IPS DF 4.7 (cell line): ENCODE data around the gene SIM2.
"Not testable (repeated sequence)": the region's sequence is repeated elsewhere in the genome, so short reads cannot be mapped to it uniquely, and the experiment has no call there.

Experiments used
- DNase-seq: peaks from one replicate; pipeline ENCODE4 v3.0.0-alpha.2; 2013; ENCODE audit warnings: low spot score; ENCODE audit errors: extremely low read depth

The SIM2 gene, protein sequence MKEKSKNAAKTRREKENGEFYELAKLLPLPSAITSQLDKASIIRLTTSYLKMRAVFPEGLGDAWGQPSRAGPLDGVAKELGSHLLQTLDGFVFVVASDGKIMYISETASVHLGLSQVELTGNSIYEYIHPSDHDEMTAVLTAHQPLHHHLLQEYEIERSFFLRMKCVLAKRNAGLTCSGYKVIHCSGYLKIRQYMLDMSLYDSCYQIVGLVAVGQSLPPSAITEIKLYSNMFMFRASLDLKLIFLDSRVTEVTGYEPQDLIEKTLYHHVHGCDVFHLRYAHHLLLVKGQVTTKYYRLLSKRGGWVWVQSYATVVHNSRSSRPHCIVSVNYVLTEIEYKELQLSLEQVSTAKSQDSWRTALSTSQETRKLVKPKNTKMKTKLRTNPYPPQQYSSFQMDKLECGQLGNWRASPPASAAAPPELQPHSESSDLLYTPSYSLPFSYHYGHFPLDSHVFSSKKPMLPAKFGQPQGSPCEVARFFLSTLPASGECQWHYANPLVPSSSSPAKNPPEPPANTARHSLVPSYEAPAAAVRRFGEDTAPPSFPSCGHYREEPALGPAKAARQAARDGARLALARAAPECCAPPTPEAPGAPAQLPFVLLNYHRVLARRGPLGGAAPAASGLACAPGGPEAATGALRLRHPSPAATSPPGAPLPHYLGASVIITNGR

GRCh38 chr21:36698981-36699545, at the start of gene SIM2:
TSS of gene SIM2 (plus strand) at chr21:36699115. CDS start at chr21:36699747, 632 bp downstream.
- DNase-seq: no peak

GRCh38 chr21:36654324-36654723, 44.6 kb upstream of the SIM2 start:
- DNase-seq: no peak

- no peak for DNase-seq
These were observed 44.1 kb upstream of the SIM2 start for GRCh38 chr21:36654796-36655325.

DNA sequence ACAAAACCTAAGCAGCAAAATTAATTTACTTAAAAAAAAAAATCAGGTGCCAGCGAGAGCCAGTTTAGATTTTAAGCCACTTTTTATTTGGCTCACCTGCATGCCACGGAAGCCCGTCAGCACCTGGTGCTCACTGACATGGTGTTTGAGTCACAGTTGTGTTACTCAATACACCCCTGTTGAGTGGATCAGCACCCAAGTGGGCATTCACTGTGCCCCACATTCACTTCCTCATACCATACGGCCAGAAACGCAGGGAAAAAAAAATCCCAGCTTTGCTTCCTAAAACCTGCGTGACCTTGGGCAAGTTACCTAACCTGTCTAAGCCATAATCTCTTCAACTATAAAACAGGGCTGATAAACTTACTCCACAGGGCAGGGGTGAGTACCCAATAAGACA, 42.8 kb upstream of the SIM2 start:
- DNase-seq: no peak

GRCh38 chr21:36657290-36657689, 41.6 kb upstream of the SIM2 start:
- DNase-seq: not testable (repeated sequence)

DNA sequence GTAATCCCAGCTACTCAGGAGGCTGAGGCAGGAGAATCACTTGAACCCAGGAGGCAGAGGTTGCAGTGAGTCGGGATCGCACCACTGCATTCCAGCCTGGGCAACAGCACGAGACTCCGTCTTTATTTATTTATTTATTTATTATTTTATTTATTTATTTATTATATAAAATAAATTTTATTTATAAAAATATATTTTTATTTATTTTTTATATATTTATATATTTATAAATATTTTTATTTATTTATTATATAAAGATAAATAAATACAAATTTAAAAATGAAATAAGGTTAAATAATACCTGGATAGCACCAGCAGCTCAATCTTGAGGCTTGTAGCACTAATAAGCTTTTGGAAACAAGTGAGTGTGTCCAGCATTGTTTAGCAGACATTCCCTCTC, 40.9 kb upstream of the SIM2 start:
- DNase-seq: no peak

- no peak for DNase-seq
These were observed 40.0 kb upstream of the SIM2 start for GRCh38 chr21:36658926-36659325.

DNA sequence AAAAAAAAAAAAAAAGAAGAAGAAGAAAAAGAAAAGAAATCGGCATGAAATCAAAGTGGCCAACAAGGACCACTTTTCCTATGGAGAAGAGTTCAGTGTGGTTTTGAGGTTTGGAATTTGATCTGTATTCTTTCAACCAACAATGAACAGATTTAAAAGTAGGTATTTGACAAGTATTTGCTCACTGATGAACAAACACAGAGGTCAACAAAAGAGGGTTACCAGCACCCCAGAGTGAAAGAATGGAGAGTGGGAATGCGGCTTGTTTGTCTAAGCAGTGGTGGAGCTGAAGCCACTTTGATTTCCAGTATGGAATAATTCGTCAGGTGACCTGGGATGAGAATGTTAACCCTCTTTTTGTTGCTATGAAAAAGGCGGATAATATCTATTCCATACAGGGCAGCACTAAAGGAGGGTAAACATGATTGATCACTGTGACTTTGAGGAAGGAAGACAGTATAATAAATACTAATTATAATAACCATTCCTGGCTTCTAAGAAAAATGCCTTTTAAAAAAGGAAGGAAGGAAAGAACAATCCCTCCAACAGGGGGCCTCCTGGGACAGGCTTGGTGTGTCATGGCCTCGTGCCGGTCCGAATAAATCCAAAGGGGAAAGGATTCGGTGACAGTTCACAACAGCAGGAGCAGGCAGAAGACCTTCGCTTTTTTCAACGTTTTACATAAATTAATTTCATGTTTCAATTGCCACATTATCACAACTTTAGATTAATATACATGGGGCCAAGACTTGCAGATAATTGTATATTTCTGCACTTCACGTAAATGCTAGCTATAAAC, 37.2 kb upstream of the SIM2 start:
- no peak for DNase-seq

DNA sequence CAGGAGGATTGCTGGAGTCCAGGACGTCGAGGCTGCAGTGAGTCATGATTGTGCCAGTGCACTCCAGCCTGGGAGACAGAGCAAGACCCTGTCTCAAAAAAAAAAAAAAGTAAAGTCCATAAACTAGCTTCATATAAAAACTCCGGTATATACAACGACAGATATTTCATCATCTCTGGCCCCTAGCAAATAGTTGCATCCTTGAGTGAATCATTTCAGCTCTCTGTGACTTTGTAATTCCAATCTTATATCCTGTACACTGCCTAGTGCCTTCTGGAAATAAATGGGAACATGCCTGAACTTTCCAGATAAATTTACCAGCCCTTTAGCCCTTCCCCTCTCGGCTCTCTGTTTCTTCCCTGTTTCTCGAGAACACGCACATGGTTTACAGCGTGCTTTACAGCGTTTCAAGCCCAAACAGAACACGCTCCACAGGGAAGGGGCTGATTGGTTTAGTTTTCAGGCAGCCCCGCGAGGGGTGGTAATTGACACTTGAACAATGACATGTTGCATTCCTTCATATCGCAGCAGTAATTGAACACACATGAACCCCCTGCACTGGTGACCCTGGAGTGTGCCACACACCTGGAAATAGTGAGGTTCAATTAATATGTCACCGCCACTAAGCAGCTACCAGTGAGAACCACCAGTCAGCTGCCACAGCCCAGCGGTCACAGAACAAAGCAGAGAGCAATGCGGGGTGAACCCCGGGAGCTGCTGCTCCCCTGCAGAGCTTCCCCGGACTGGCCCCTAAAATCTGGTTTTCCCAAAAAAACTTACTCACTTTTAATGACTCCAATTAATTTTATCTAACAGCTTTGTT, 35.7 kb upstream of the SIM2 start:
- no peak for DNase-seq

- no peak for DNase-seq
These were observed 34.3 kb upstream of the SIM2 start for GRCh38 chr21:36664662-36664990.

DNA sequence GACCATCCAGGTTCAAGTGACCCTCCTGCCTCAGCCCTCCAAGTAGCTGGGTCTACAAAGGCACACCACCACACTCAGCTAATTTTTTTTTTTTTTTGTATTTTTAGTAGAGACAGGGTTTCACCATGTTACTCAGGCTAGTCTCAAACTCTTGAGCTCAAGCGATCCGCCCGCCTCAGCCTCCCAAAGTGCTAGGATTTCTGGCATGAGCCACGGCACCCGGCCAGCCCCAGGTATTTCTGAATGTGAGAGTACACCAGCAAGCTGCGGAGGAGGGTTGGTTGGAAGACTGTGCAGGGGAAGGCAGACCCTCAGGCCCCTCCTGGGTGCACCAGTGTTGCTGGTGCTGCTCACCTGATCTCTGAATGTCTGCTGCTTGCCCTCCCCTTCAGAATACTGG, 33.1 kb upstream of the SIM2 start:
- DNase-seq: no peak

GRCh38 chr21:36668713-36669112, 30.2 kb upstream of the SIM2 start:
- no peak for DNase-seq

- no peak for DNase-seq
These were observed 27.1 kb upstream of the SIM2 start for GRCh38 chr21:36671836-36672235.

GRCh38 chr21:36672296-36672695, 26.6 kb upstream of the SIM2 start:
- DNase-seq: not testable (repeated sequence)

DNA sequence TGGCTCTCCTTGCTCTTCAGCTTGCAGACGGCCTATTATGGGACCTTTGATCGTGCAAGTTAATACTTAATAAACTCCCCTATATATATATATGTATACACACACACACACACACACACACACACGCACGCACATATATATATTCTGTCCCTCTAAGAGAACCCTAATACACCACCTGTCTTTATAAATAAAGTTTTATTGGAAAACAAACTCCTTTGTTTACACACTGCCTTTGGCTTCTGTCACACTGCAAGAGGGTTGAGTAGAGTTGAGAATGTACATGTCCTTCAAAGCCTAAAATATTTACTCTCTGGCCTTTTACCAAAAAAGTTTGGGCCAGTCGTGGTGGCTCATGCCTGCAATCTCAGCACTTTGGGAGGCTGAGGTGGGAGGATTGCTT, 26.2 kb upstream of the SIM2 start:
- DNase-seq: no peak

DNA sequence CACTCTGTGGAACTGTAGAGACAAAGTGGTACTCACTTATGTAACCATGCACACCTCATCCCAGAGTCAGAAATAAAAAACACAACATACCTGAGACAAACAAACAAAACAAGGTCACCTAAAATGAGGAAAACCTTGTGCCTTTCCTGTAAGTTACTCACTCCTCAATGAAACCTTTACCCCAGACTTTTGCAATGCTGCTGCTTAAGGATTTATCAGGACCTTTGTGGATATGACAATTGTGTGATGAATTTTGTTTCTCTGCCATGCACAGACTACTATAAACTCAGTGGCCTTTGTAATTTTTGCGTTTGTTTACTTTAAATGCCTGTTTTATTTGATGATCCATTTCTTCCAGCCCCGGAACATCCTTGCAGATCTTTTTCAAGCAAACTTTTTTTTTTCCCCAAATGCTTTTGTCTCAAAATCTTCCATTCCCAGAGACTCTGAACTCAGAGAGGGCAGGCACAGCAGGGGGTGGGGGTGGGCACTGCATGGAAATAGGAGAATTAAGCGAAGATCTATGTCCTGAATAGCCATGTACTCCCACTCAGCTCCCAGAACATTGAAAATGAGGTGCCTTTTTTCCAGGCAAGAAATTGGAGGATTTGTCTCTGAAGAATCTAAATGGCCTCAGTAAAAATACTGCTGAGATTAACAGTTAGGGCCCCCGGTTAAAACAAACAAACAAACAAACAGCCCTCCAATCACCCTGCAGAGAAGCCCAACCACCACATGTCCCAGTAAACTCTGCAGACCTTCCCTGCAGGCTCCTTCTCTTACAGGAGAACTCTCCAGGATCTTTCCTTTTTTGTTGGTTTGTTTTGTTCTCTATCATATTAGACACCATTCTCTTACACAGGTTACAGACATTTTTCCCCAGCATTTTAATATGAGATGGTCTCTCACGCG, 22.6 kb upstream of the SIM2 start:
- no peak for DNase-seq

DNA sequence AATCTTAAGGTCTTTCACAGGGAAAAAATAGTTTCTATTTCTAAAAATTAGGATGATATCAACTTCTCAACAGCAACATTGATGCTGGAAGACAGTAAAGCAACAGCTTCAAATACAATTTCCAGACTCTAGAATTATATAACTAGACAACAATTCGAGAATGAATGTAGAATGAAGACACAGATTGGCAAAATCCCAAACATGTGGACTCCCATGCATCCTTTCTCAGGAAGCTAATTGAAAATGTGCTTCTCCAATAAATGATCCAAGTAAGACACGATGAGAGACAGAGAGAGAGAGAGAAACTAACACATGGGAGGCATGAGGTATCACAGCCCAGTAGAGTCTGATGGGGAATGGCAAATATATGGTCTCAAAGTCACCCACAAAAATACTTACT, 21.5 kb upstream of the SIM2 start:
- DNase-seq: no peak

- no peak for DNase-seq
These were observed 20.4 kb upstream of the SIM2 start for GRCh38 chr21:36678538-36678937.

- DNase-seq: no peak
These were observed 17.7 kb upstream of the SIM2 start for GRCh38 chr21:36681117-36681631.
